GM12865 (cell line): ENCODE data around the gene TSC22D4.
"Not testable (repeated sequence)": the region's sequence is repeated elsewhere in the genome, so short reads cannot be mapped to it uniquely, and the experiment has no call there.

Experiments
- DNase-seq: peaks from one replicate; pipeline ENCODE4 v3.0.0; 2010; ENCODE audit warnings: low read depth
- H3K4me3 ChIP-seq: 2 replicates; pipeline ENCODE4 v1.5.1; 2011; ENCODE audit warnings: mild to moderate bottlenecking, low read depth, low read length, control low read depth
- CTCF ChIP-seq: IDR thresholded peaks from 2 replicates; pipeline ENCODE4 v1.5.1; 2011; ENCODE audit warnings: low read length, control low read depth, low read depth, inconsistent platforms; ENCODE audit not compliant: insufficient read depth; ENCODE audit errors: missing control alignments

TSC22D4 gene

GRCh38 chr7:100446040-100446439 lies 33.0 kb downstream of the TSC22D4 start:
- DNase-seq = no peak
- TF ChIP-seq CTCF = no peak
- no peak overlapping the region for H3K4me3 ChIP-seq

GRCh38 chr7:100444311-100445278 lies 34.4 kb downstream of the TSC22D4 start:
- peak; percentile 36 for DNase-seq
- no peak for TF ChIP-seq CTCF

GRCh38 chr7:100443096-100443840 lies 35.7 kb downstream of the TSC22D4 start:
- no peak overlapping the region for H3K4me3 ChIP-seq
- TF ChIP-seq CTCF = no peak
- DNase-seq = no peak

More at GRCh38 chr7:100444311-100445278, 34.4 kb downstream of the TSC22D4 start:
- H3K4me3 ChIP-seq = no peak overlapping the region

- no peak overlapping the region for H3K4me3 ChIP-seq
- TF ChIP-seq CTCF = no peak
- no peak for DNase-seq
These were observed 37.1 kb downstream of the TSC22D4 start for GRCh38 chr7:100441641-100442535.

- not testable (repeated sequence) for DNase-seq, H3K4me3 ChIP-seq
These were observed 39.8 kb downstream of the TSC22D4 start for GRCh38 chr7:100439244-100439643.

GRCh38 chr7:100438731-100439130 lies 40.3 kb downstream of the TSC22D4 start:
- H3K4me3 ChIP-seq, DNase-seq: not testable (repeated sequence)

GRCh38 chr7:100438172-100438571 lies 40.8 kb downstream of the TSC22D4 start:
- DNase-seq = no peak

More at GRCh38 chr7:100438172-100438571, 40.8 kb downstream of the TSC22D4 start:
- H3K4me3 ChIP-seq = no peak overlapping the region
- TF ChIP-seq CTCF = no peak
